GM21825 (cell line): Measurements from ENCODE around the gene KRTAP7-1.

Source experiments
- ATAC-seq: cut with Tn5 transposase; IDR thresholded peaks from one replicate; pipeline ENCODE4 v1.9.1; 2021; ENCODE audit warnings: mild to moderate bottlenecking, moderate library complexity; ENCODE audit not compliant: unreplicated experiment

KRTAP7-1 gene

GRCh38 chr21:30829659-30830058 lies at the start of gene KRTAP7-1:
Gene KRTAP7-1, minus strand, starts transcription at chr21:30829759. Its CDS starts 61 bp downstream, at chr21:30829698.
- no peak for ATAC-seq

DNA sequence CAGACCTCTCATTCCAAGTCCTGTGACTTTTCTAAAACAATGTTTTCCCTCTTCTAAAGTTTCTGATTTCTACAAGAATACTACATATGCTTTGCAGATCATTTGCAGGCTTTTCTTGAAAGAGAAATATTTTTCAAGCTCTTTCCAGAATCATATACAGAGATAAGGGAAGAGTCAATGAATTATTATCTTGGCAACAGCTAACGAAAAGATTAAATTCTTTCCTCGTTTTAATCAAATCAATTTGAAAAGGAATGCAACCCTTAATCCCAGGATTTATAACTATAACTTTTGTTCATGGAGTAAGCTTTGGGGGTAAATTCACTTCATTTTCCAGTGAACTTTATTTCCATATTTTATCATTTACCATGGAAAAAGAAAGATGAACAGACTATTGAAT lies 45.0 kb upstream of the KRTAP7-1 start:
- ATAC-seq = no peak

GRCh38 chr21:30847627-30848500 lies 18.3 kb upstream of the KRTAP7-1 start:
- no peak for ATAC-seq

DNA sequence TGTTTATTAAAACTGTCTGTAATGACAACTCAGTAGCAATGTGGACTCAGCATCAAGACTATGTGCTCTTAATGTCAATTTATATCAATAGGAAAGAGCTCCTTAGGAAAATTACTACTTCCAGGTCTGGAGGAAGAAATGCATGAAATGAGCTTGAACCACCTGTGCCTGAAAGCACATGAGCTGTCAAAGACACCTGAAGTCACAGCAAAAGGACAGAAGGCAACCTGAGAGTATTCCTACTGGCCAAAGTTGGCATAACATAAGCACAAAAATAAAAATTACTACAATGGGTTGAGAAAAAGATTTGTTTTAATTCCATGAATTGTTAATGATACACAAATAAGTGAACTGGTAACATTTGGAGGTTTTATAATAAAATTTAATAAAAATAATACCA lies 13.4 kb upstream of the KRTAP7-1 start:
- ATAC-seq = no peak

GRCh38 chr21:30839304-30839703 lies 9.7 kb upstream of the KRTAP7-1 start:
- ATAC-seq = no peak

DNA sequence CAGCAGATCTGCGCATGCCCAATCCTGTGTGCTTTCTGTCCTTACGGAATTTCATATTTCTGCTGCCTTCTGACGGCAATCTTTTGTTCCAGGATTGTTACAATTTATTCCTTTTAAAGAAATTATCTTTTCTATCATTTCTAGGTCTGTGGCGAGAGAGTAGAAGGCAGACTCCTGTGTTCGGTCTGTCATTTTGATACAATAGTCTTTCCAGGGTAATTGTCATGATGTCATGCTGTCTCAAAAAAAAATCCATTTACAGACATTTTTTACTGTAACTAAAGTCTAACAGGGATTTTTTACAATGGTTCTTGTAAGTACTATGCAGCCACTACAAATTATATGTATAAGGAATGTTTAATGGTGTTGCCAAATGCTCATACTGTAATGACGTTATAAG lies 9.0 kb upstream of the KRTAP7-1 start:
- ATAC-seq = no peak

DNA sequence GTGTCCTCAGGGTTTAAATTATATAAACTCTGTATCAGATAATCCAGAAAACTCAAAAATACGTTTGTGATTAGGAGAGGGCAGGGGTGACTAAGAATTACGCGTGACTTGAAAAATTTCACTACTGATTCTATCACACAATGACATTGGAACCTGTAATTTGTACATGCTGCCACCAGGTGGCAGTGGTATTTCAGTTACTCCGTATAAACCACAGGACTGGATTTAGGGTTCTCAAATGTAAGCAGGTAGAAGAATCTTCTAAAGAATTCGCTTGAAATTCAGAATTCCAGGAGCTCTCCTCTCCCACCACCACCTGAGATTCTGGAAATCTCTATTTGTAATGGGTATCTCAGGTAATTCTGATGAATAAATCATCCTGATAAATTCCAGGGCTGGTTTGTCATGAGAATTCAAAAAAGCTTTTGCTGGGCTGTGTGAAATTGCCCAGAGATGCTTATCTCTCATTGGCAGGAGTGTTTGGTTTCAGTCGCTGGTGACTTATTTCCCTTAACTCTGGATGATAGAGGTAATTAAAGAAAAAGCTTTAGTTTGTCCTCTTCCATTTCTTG lies 1.7 kb upstream of the KRTAP7-1 start:
- ATAC-seq = no peak

- ATAC-seq = no peak
These were observed 10.5 kb downstream of the KRTAP7-1 start for GRCh38 chr21:30818837-30819610.

GRCh38 chr21:30813174-30813573 lies 16.4 kb downstream of the KRTAP7-1 start, which contains the start of gene KRTAP8-1:
Gene KRTAP8-1, minus strand, starts transcription at chr21:30813274. Its CDS starts 54 bp downstream, at chr21:30813220.
- ATAC-seq = no peak

DNA sequence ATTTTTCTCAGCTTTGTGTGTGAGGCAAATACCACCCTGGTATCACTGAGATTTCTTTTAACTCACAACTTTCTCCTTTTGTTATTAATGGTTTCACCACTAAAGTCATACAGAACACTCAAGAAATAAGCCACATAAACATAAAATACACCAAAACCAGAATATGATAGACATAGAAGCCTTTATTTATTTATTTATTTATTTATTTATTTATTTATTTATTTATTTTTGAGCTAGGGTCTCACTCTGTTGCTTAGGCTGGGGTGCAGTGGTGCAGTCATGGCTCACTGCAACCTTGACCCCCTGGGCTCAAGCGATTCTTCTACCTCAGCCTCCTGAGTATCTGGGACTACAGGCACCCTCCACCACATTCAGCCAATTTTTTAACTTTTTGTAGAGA lies 29.0 kb downstream of the KRTAP7-1 start:
- ATAC-seq = no peak

- ATAC-seq = no peak
These were observed 35.8 kb downstream of the KRTAP7-1 start for GRCh38 chr21:30793581-30794314.

GRCh38 chr21:30779249-30779648 lies 50.3 kb downstream of the KRTAP7-1 start:
- ATAC-seq = no peak
